Fibroblast of skin of abdomen (primary cell): ENCODE results near the gene MRNIP.
"Not testable (repeated sequence)": the region's sequence is repeated elsewhere in the genome, so short reads cannot be mapped to it uniquely, and the experiment has no call there.

Experiments
- DNase-seq: peaks from one replicate; pipeline ENCODE4 v3.0.0-alpha.2; 2013

Gene MRNIP

DNA sequence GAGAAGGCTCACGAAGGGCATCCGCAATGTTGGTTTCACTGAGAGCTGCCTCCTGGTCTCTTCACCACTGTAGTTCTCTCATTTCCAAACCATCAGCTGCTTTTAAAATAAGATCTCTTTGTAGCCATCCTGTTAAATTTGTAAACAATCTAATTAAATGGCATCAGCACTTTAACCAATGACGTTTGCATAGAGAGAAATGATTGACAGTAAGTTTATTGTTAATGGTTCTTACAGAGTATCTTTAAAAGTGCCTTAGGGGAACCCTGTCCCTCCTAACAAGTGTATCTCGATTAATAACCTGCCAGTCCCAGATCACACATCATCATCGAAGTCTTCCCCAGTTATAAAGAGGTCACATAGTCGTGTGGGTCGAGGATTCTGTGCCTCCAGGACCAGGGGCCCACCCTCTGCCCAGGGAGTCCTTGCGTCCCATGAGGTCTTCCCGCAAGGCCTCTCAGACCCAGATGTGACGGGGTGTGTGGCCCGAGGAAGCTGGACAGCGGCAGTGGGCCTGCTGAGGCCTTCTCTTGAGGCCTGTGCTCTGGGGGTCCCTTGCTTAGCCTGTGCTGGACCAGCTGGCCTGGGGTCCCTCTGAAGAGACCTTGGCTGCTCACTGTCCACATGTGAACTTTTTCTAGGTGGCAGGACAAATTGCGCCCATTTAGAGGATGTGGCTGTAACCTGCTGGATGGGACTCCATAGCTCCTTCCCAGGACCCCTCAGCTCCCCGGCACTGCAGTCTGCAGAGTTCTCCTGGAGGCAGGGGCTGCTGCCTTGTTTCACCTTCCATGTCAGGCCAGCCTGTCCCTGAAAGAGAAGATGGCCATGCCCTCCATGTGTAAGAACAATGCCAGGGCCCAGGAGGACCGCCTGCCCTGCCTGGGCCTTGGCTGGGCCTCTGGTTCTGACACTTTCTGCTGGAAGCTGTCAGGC is 21.3 kb downstream of the MRNIP start:
- DNase-seq = no peak

DNA sequence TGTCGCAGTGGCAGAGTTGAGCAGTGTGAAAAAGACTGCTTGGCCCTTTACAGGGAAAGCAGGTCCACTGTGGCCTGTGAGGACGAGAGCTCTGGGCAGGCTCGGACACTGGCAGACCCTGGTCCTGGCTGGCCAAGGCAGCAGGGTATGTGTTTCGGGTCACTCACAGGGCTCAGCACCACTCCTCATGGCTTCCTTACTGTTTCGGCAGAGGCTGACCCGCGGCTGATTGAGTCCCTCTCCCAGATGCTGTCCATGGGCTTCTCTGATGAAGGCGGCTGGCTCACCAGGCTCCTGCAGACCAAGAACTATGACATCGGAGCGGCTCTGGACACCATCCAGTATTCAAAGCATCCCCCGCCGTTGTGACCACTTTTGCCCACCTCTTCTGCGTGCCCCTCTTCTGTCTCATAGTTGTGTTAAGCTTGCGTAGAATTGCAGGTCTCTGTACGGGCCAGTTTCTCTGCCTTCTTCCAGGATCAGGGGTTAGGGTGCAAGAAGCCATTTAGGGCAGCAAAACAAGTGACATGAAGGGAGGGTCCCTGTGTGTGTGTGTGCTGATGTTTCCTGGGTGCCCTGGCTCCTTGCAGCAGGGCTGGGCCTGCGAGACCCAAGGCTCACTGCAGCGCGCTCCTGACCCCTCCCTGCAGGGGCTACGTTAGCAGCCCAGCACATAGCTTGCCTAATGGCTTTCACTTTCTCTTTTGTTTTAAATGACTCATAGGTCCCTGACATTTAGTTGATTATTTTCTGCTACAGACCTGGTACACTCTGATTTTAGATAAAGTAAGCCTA is 22.2 kb downstream of the MRNIP start:
- no peak for DNase-seq

DNA sequence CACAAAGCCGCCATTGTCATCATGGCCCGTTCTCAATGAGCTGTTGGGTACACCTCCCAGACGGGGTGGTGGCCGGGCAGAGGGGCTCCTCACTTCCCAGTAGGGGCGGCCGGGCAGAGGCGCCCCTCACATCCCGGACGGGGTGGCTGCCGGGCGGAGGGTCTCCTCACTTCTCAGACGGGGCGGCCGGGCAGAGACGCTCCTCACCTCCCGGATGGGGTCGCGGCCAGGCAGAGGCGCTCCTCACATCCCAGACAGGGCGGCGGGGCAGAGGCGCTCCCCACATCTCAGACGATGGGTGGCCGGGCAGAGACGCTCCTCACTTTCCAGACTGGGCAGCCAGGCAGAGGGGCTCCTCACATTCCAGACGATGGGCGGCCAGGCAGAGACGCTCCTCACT is 23.7 kb downstream of the MRNIP start:
- DNase-seq = not testable (repeated sequence)

DNA sequence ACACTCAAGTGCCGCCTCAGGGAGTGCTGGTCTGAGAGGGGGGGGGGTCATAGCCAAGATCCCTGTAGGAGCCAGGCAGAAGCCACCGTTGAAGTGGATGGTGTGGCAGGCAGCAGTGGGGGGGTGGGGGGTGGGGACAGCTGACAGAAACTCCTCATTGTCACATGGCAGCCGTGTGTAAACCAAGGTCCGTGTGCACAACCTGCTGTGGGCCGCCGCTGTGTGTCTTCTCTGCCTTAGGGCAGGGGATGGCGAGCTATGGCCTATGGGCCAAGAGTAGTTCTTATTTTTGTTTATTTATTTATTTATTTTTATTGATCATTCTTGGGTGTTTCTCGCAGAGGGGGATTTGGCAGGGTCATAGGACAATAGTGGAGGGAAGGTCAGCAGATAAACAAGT is 24.5 kb downstream of the MRNIP start:
- no peak for DNase-seq

DNA sequence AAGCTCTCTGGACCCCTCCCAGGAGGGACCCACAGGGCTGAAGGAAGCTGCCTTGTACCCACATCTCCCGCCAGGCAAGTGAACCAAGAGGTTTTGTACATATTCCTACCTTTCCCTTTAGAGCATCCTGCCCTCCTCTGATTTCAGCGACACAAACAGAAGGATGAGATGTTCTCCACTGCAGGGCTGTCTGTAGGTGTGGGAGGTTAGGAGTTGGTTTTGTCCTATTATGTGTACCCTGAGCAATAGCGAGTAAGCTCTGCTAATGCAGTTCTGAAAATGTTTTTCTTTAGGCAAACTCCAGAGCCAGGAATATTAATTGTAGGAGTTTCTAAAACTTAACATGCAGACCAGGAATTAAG is 24.9 kb downstream of the MRNIP start:
- DNase-seq = no peak

DNA sequence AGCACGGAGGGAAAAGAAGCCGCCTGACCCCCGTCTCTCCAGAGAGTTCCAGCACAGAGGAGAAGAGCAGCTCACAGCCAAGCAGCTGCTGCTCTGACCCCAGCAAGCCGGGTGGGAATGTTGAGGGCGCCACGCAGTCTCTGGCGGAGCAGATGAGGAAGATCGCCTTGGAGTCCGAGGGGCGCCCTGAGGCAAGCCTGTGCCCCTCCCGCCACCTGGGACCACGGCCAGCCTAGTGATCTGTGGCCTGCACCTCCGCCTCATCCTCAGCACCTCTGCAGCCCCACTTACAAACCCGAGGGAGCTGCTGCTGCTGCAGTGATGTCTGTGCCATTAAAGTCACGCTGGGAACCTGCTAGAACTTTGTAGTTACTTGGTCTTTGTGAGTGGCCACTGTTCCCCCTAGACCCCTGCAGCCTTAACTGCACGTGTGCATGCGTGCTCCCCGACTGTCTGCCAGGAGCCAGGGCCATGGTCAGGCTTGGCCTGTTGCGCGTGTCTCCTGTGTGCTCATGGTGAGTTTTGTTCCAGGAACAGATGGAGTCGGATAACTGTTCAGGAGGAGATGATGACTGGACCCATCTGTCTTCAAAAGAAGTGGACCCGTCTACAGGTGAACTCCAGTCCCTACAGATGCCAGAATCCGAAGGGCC is 25.4 kb downstream of the MRNIP start:
- DNase-seq = no peak

DNA sequence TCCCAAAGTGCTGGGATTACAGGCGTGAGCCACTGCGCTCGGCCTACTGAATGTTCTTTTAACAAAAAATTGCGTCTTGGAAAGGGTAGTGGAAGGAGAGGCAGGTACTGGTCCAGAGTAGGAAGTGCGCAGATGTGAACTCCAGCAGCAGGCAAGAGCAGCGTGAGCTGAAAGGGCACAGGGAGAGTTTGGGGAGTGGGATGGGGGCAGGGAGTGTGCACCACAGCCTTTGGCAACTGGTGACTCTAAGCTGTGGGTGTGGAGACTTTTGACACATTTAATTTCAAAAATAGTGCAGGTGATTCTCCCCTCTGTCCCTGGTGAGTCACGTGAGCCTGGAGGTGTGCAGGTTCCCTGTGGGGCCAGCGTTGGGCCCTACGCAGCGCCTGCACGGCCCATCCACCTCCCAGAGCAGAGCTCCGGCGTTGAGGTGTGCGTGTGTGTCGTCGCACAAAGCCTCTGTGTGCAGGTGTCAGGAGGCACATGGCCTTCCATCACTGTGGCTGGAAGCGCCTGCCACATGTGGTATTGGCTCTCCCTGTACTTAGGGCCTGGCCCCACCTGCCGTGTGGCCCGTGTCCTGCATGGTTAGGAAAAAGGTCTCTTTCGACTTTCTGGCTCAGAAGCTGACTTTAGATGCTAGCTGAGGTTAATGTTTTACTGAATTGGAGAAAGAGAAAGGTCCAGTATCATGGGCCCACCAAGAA is 26.4 kb downstream of the MRNIP start:
- no peak for DNase-seq

DNA sequence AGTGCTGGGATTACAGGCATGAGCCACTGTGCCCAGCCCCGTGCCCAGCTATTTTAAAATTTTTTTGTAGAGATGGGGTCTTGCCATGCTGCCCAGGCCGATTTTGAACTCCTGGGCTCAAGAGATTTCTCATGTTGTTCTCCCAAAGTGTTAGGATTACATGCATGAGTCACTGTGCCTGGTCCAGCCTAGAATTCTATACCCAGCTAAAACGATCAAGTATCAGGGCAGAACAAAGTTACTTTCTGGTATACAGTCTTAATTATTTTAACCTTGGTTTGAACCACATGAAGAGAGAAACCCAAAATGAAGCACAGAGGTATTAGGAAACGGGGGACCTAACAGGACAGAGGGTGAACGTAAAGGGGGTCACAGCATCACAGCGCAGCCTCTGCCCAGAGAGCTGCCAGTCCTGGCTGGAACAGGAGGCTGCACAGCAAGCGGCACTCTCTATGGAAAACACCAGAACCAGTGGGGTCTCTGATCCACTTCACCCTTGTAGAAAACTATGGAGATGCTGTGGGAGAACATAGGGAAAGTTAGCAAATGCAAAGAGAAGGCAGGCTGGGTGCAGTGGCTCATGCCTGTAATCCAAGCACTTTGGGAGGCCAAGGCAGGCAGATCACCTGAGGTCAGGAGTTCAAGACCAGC is 27.7 kb downstream of the MRNIP start:
- DNase-seq = no peak

DNA sequence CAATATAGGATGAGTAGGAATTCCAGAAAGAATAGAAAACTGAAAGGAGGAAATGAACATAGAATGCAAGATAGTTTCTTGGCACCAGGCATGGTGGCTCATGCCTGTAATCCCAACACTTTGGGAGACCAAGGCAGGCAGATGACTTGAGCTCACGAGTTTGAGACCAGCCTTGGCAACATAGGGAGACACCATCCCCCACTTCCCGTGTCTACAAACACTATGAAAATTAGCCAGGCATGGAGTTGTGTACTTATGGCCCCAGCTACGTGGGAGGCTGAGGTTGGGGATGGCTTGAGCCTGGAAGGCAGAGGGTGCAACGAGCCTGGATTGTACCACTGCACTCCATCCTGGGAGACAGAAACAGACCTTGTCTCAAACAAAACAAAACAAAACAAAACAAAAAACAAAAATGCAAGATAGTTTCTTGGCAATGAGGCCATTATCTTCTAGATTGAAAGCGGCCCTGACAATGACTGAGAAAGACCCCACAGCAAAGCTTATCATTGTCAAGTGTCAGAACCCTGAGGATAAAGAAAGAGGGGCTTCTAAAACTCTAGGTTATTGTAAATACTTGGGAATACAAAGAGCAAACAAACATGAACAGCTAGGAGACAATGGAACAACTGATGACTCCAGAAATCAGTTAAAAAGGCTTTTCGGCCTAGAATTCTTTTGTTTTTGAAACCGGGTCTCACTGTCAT is 28.7 kb downstream of the MRNIP start:
- no peak for DNase-seq

DNA sequence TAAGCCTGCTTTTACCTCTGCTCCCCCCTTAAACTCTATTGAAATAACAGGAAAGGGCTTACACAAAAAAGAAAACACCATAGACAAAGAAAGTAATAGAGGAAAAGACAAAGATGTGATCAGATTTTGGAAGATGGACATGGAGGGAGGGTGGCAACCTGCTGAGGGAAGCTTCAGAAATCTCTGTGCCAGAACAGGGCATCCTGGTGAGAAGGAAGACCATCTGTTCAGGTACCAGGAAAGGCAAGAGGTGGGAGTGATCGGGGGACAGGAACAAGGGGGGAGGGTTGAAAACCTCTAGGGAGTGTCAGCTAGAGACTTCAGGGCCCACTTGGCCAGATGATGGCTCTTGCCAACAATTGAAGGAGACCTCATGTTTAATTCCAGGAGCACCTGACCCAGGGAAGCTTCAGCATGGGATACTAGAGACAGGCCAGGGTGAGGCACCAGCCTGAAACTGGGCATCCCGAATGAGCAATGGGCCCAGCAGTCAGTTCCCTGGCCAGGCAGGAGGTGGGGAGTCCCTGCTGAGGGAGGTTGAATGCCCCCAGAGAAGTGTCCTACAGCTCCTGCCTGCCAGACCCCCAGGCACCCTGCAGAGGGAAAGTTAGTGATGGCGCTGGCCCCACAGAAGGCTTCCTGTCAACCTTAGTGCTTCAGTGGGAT is 29.7 kb downstream of the MRNIP start:
- DNase-seq = no peak

DNA sequence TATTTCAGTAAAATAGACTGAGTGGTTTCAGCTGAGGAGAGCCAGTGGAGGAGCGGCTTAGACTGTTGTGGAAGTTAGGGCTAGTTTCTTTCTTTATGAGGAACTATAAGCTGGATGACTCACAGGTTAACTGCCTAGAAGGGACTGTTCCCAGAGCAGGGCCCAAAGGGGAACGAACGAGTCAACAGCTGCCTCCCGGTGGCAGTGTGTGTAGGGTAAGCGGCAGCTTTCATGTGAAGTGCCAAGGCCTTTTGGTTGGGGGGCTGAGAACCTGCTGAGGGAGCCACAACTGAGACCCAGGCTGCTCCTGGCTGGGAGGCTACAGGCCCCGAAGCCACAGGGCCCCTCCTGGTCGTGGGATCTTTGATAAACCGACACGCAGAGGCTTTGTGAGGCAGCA is 30.9 kb downstream of the MRNIP start:
- DNase-seq = peak; percentile 28

DNA sequence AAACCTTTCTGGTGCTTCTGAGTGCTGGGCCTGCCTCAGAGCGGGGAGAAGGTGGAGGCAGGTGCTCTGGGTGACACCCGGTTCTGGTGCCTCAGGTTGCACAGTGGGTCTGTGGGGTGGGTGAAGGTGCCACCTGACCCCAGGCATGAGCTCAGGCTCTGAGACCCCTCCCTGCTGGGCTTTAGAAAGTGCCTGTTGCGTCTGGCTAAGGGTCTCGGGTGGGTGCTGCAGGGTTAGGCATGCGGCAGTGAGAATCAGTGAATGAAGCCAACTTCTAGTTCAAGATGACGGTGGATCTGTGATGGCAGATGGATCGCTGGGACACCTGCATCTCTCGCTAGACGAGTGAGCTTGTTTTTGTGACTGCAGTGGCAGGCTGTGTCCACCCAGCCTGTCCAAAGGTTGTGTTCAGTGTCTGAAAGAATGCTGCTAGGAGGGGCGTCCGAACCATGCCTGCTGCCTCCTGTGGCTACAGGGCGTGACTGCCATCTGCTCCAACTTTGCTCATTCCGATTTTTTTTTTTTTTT is 32.9 kb downstream of the MRNIP start:
- DNase-seq = no peak

DNA sequence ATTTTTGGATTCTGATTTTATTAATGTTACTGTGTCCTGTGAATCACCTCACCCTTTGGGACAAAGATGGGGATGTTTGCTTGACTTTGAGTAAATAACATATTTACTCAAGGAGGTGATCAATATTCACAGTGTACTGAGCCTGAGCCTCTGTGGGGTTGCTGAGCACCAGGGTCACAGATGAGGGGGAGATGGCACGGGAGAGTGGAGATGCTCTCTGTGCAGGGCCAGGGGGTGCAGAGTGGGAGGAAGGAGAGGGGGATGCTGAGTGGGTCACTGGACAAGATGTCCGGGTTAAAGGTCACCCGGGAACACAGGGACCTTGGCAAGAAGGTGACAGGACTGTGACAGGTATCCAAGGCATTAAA is 33.9 kb downstream of the MRNIP start:
- no peak for DNase-seq

DNA sequence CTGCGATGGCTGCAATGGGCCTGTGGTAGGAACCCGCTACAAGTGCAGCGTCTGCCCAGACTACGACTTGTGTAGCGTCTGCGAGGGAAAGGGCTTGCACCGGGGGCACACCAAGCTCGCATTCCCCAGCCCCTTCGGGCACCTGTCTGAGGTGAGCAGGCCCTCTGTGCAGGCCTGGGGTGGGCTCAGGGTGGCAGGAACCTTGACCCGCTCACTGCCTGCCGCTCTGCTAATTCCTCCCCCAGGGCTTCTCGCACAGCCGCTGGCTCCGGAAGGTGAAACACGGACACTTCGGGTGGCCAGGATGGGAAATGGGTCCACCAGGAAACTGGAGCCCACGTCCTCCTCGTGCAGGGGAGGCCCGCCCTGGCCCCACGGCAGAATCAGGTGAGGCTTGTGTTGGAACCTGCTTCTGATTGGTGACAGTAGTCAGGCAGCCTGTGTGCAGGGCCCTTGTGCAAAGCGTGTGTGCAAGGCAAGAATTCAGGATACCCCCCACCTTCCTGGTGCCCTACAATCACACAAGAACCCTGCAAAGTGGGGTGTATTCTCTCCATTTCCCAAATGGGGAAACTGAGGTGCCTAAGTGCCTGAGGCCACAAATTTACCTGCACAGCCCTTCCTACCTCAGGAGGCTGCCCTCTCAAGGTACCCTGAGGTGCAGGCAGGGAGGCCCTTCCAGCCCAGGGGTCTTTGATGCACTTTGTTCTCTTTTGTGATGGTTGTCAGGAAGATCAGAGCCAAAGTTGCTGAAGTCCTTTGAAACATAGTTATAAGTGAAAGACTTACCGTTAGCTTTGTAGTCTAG is 34.5 kb downstream of the MRNIP start:
- DNase-seq = no peak

DNA sequence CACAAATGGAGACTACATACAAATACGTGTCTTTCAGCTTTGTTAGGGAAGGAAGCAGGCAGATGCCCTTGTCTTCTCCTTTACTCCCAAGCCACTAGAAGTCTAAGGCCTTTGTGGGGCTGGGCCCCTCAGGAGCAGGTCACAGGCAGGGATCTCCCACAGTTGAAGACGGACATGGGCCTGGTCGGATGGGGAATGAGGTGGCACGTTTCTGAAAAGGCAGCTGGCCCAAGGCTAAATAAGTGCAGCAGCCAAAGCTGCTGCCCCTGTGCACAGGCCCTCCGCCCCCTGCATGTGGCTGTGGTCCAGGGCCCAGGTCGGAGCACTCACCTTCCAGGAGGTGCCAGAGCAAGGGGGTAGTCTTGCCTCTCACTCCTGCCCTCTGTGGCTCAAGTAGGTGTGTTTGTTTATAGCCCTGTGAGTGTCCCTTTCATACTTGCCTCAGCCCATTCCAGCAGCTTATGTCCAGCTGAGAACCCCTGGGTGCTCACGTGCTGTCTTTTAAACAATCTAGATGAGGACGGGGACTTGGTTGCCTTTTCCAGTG is 36.1 kb downstream of the MRNIP start:
- no peak for DNase-seq

DNA sequence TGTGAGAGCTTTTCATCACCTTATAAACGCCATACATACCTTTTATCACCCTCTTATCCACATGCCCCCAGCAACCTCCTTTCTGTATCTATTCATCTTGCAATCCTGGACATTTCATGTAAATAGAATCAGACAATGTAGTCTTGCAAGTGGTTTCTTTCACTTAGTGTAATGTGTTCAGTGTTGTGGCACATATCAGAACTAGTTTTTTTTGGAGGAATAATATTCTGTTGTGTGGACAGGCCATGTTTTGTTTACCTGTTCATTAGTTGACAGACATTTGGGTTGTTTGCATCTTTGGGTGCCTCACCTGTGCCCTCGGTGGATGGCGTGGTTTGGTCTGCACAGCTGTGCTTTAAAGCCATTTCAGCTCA is 36.6 kb downstream of the MRNIP start:
- DNase-seq = no peak

DNA sequence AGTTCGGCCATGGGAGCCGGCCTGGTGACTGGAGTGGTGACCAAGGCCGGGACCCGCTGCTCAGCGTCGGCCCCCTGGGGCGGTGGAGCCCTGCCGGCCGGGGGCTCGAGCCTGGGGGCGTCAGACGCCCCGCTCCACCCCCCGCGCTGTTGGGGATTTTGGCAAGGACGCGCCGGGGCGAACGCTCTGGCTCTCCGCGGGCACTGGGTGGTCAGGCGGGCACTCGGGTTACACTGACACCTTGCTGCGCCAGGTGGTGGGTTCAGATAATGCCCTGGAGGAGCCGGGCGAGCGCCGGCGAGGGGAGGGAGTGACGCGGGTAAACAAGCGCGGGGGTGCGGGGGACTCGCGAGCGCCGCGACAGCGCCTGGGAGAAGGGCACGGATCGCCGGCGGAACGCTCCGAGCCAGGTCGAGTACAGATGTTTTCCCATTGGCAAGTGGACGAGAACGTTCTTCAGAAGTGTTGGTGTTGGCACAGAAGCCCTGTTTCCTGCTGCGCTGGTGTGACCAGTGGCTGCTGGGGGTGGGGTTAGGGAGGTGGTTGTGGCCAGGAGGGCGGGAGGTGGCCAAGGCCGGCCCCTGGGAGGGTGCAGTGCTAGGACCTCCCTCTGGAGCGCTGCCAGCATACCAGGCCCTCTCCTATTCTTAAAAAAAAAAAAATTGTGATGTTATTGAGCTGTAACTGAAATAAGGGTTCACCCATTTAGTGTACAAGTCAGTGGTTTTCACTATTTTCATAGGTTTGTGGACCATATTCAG is 37.1 kb downstream of the MRNIP start:
- peak; percentile 90 for DNase-seq

DNA sequence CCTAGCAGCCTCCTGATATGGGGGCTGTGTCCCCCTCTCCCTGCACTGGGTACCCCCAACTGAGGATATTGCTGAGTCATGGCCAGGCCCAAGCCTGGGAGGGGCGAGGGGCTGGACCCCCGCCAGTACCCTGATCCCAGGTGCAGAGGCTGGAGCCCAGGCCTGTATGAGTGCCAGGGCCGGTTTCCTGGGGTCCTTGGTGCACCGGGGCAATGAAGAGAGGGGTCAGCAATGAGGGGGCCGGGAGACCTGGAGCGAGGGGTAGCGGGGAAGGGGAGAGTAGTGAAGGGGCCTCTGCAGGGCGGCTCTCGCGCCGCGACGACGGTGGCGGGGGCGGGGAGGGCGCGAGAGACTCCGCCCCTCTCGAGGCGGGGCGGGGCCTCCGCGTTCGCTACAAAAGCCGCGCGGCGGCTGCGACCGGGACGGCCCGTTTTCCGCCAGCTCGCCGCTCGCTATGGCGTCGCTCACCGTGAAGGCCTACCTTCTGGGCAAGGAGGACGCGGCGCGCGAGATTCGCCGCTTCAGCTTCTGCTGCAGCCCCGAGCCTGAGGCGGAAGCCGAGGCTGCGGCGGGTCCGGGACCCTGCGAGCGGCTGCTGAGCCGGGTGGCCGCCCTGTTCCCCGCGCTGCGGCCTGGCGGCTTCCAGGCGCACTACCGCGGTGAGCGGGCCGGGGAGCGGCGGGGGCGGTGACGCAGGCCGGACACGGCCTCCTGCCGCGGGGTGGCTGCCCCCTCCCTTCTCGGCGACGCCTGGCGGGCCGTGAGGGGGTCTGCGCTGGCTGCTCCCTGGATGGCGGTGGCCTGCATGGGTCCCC is 37.9 kb downstream of the MRNIP start, which contains the start of gene SQSTM1:
SQSTM1 (plus strand) TSS at position 423 of the 815 bp plus-strand sequence; CDS start at position 455, 32 bp downstream.
- DNase-seq = peak; percentile 78
